HepG2 (cell line): ENCODE measurements around the gene CAMK1. TPM values are rescaled to one million over a fixed set of nuclear protein-coding genes. Genes with fewer than 3 reads are reported as not detected.

ENCODE experiments used
- ATAC-seq: fragments of 200-7000 bp; cut with Tn5 transposase; 3 replicates; pipeline ENCODE4 v1.9.1; 2020; ENCODE audit warnings: mild to moderate bottlenecking, moderate library complexity
- BruUV-seq: library from RNA; stranded (reverse); fragments of 400-500 nt; replicated peaks from 2 replicates; lab custom pipeline; 2021; lab: Mats Ljungman, UMichigan
- CTCF ChIA-PET: fragments of 300-600 bp; formaldehyde crosslinking; extraction: SDS; loops from one replicate; lab custom pipeline; 2021; ENCODE audit warnings: low total read pairs, inconsistent platforms, low intra/inter-chr PET ratio; lab: Yijun Ruan, JAX
- POLR2A ChIA-PET: fragments of 350-600 bp; sonication (Branson Sonifier 250); formaldehyde crosslinking; loops from one replicate; lab custom pipeline; 2020; ENCODE audit warnings: antibody characterized with exemption, inconsistent platforms; lab: Yijun Ruan, JAX
- DNase-seq: peaks from one replicate; pipeline ENCODE4 v3.0.0-alpha.2; 2015; ENCODE audit warnings: low spot score
- FAIRE-seq: peaks from 3 replicates; lab custom pipeline; 2011; peaks lifted over from hg19 to GRCh38; lab: Jason Lieb, UNC
- H2AFZ ChIP-seq: one replicate; pipeline ENCODE4 v1.6.1; 2011; ENCODE audit warnings: low read length, inconsistent platforms
- H3K27ac ChIP-seq: fragments of 300-600 bp; 3 replicates; pipeline ENCODE4 v1.8.0; 2011; ENCODE audit warnings: mixed run types, mild to moderate bottlenecking, mixed read lengths, low read length, inconsistent platforms; ENCODE audit not compliant: insufficient read depth; ENCODE audit errors: extremely low read length
- H3K27me3 ChIP-seq, 2 experiments: fragments of 200-600 bp in 1 of 2; 2 replicates in 1 of 2; 3 replicates in 1 of 2; pipeline versions ENCODE4 v1.6.0 to v1.8.0; 2011; ENCODE audit warnings: low read length in 2 of 2, mild to moderate bottlenecking in 2 of 2, moderate library complexity in 2 of 2, inconsistent platforms in 1 of 2; ENCODE audit not compliant: insufficient read depth in 2 of 2, control insufficient read depth in 1 of 2
- H3K36me3 ChIP-seq, 2 experiments: fragments of 200-600 bp in 1 of 2; replicated peaks in 1 of 2; 2 replicates in 1 of 2; 3 replicates in 1 of 2; pipeline versions ENCODE4 v1.5.1 to v1.8.0; 2011; ENCODE audit warnings: low read length in 2 of 2, inconsistent platforms in 1 of 2; ENCODE audit not compliant: insufficient read depth in 2 of 2, control insufficient read depth in 1 of 2
- H3K4me1 ChIP-seq: 2 replicates; pipeline ENCODE4 v1.5.1; 2012; ENCODE audit warnings: low read length, inconsistent platforms; ENCODE audit not compliant: insufficient read depth
- H3K4me2 ChIP-seq: 2 replicates; pipeline ENCODE4 v1.6.0; 2011; ENCODE audit warnings: low read depth, low read length, inconsistent platforms
- H3K4me3 ChIP-seq, 3 experiments: fragments of 200-600 bp in 1 of 3; sonication (generic), shearing (Covaris generic) in 1 of 3; replicated peaks in 1 of 3; 2 replicates each; pipeline ENCODE4 v1.5.1; 2011 to 2016; ENCODE audit warnings: low read length in 3 of 3, inconsistent platforms in 2 of 3, low read depth in 2 of 3, mild to moderate bottlenecking in 2 of 3, control low read depth in 1 of 3, mixed read lengths in 1 of 3; ENCODE audit not compliant: insufficient read depth in 1 of 3
- H3K79me2 ChIP-seq: one replicate; pipeline ENCODE4 v1.6.1; 2011; ENCODE audit warnings: low read length, inconsistent platforms; ENCODE audit not compliant: insufficient read depth
- H3K9ac ChIP-seq: 2 replicates; pipeline ENCODE4 v1.6.0; 2011; ENCODE audit warnings: mild to moderate bottlenecking, low read depth, low read length, inconsistent platforms; ENCODE audit not compliant: insufficient read depth
- H3K9me3 ChIP-seq: 2 replicates; pipeline ENCODE4 v1.5.1; 2012; ENCODE audit warnings: mild to moderate bottlenecking, low read length
- H4K20me1 ChIP-seq: 2 replicates; pipeline ENCODE4 v1.6.0; 2011; ENCODE audit warnings: inconsistent platforms, mild to moderate bottlenecking, low read length, moderate library complexity; ENCODE audit not compliant: insufficient read depth
- GATAD1 ChIP-seq: IDR thresholded peaks from 2 replicates; pipeline ENCODE4 v1.6.1; 2016; ENCODE audit warnings: missing genetic modification reagents, missing compliant biosample characterization
- POLR2AphosphoS5 ChIP-seq: IDR thresholded peaks from 2 replicates; pipeline ENCODE4 v1.6.1; 2012; ENCODE audit warnings: low read depth, low read length
- RCOR2 ChIP-seq: IDR thresholded peaks from 2 replicates; pipeline ENCODE4 v1.6.1; 2016; ENCODE audit warnings: missing biosample characterization, missing genetic modification reagents
- RFX1 ChIP-seq: fragments of 450-650 bp; IDR thresholded peaks from 2 replicates; pipeline ENCODE4 v1.6.1; 2017
- RORA ChIP-seq: sonication (generic); formaldehyde crosslinking; IDR thresholded peaks from 2 replicates; pipeline ENCODE4 v1.5.0; 2020; ENCODE audit warnings: mild to moderate bottlenecking, missing genetic modification reagents, moderate library complexity
- THYN1 ChIP-seq: sonication (generic); formaldehyde crosslinking; IDR thresholded peaks from 2 replicates; pipeline ENCODE4 v1.8.1; 2023; ENCODE audit warnings: low read depth, mild to moderate bottlenecking, moderate library complexity, missing genetic modification reagents, borderline replicate concordance
- ZNF317 ChIP-seq: sonication (generic); formaldehyde crosslinking; IDR thresholded peaks from 2 replicates; pipeline ENCODE4 v1.5.0; 2020; ENCODE audit warnings: mild to moderate bottlenecking, missing genetic modification reagents
- WGBS: methylation state at CpG from one replicate; pipeline ENCODE4 v1.1.6; 2017; ENCODE audit warnings: low lambda C conversion rate; 5-methylcytosine and 5-hydroxymethylcytosine counted together
- in situ Hi-C: cut with HindIII; loops from 2 replicates; pipeline ENCODE4 v1.10.0; 2017; ENCODE audit warnings: low pct_unique_long_range_greater_than_20kb; ENCODE audit not compliant: extremely low pct_ligation_motif_present
- intact Hi-C: fragments of 100-400 bp; cut with micrococcal nuclease; formaldehyde crosslinking; loops from one replicate; pipeline ENCODE4 v1.10.0; 2022; ENCODE audit not compliant: unreplicated experiment
- polyA plus RNA-seq, 8 experiments: library from polyadenylated mRNA; depleted of rRNA in 3 of 8; stranded (reverse) in 7 of 8; unstranded in 1 of 8; fragments of >200 nt; fragmentation: Illumina TruSeq in 4 of 8; extraction: Trizol in 4 of 8; gene quantifications; 2 replicates each; pipeline versions ENCODE4 v1.2.1 to v1.2.3, GENCODE V29; 2011 to 2016; ENCODE audit warnings: low read depth in 4 of 8, missing spikeins in 1 of 8, mixed read lengths in 1 of 8; ENCODE audit not compliant: insufficient read depth in 1 of 8
- total RNA-seq, 5 experiments: library from RNA; depleted of rRNA; stranded (reverse); fragments of >200 nt; fragmentation: Illumina TruSeq; extraction: Trizol; gene quantifications; 2 replicates each; pipeline ENCODE4 v1.2.3, GENCODE V29; 2016; ENCODE audit warnings: low read depth in 1 of 5
- TF ChIP-seq, protein P1 (sequence below): sonication (generic); formaldehyde crosslinking; IDR thresholded peaks from 2 replicates; pipeline ENCODE4 v1.5.1; 2020; ENCODE audit warnings: missing genetic modification reagents, mild to moderate bottlenecking, borderline replicate concordance

CAMK1 gene
- total and polyA plus RNA-seq, 2 of the 13 experiments (the other 11 are each of a cell fraction or from before 2014, with no cell fraction given) = 26.4 to 53.3 TPM

DNA sequence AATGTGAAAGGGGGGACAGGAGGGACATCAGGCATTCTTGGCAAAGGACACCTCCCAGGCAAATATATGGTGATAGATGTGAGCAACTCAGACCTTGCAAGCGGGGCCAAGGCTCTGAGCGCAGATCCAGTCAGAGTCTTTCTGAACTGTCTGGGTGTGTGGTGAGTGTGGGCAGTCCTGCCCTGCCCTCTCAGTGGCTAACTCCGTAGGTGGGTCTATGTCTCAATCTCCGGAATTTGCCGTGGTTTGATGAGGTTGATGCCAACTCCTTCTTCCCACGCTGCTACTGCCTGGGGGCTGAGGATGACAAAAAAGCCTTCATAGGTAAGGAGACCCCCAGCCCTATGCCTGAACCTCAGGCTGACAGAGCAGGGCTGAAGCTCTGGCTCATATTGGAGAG lies 47.7 kb upstream of the CAMK1 start:
- CTCF ChIA-PET = no interaction called here
- DNase-seq = no peak
- Histone ChIP-seq H3K9me3 (no peaks in the 10 kb centered on the region), H3K27ac (no peak overlapping the region), H2AFZ (no peak overlapping the region), H3K9ac (no peak overlapping the region), H3K4me1 (no peaks in the 10 kb centered on the region), H3K36me3 (peaks cover 4 to 14% of the 10 kb centered on the region in 2 experiments; a peak in 4 of 5 replicates), H3K27me3 (no peaks in the 10 kb centered on the region), H3K4me3 (no peak overlapping the region), H3K4me2 (no peak overlapping the region), H4K20me1 (no peaks in the 10 kb centered on the region), H3K79me2 (no peaks in the 10 kb centered on the region)
- no TSS peak for BruUV-seq
- no peak for FAIRE-seq
- 93% methylated on average over 4 of the region's 6 CpGs for WGBS
- no peak for ATAC-seq
- intact Hi-C loops = no loop called here
- POLR2A ChIA-PET = no interaction called here
- TF ChIP-seq GATAD1 (no peak), RCOR2 (CRISPR knock-in tag) (no peak), RFX1 (no peak), RORA (CRISPR knock-in tag) (no peak), THYN1 (CRISPR knock-in tag) (no peak), POLR2AphosphoS5 (no peak), ZNF317 (no peak)
- TF ChIP-seq, protein P1, sequence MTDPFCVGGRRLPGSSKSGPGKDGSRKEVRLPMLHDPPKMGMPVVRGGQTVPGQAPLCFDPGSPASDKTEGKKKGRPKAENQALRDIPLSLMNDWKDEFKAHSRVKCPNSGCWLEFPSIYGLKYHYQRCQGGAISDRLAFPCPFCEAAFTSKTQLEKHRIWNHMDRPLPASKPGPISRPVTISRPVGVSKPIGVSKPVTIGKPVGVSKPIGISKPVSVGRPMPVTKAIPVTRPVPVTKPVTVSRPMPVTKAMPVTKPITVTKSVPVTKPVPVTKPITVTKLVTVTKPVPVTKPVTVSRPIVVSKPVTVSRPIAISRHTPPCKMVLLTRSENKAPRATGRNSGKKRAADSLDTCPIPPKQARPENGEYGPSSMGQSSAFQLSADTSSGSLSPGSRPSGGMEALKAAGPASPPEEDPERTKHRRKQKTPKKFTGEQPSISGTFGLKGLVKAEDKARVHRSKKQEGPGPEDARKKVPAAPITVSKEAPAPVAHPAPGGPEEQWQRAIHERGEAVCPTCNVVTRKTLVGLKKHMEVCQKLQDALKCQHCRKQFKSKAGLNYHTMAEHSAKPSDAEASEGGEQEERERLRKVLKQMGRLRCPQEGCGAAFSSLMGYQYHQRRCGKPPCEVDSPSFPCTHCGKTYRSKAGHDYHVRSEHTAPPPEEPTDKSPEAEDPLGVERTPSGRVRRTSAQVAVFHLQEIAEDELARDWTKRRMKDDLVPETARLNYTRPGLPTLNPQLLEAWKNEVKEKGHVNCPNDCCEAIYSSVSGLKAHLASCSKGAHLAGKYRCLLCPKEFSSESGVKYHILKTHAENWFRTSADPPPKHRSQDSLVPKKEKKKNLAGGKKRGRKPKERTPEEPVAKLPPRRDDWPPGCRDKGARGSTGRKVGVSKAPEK (CRISPR knock-in tag) = no peak
- in situ Hi-C loops = no loop called here
